Skeletal muscle satellite cell (primary cell): ENCODE data around the gene TWF1.

Experiments used
- H3K27me3 ChIP-seq: 2 replicates; pipeline ENCODE4 v1.7.0; 2013; ENCODE audit warnings: low read length; ENCODE audit not compliant: control insufficient read depth, insufficient read depth
- H3K36me3 ChIP-seq: 2 replicates; pipeline ENCODE4 v1.7.0; 2013; ENCODE audit warnings: mild to moderate bottlenecking, control low read depth, low read length; ENCODE audit not compliant: insufficient read depth
- H3K4me1 ChIP-seq: 2 replicates; pipeline ENCODE4 v1.7.0; 2013; ENCODE audit warnings: low read length; ENCODE audit not compliant: control insufficient read depth, insufficient read depth
- H3K4me2 ChIP-seq: 2 replicates; pipeline ENCODE4 v1.7.0; 2013; ENCODE audit warnings: mild to moderate bottlenecking, low read length
- H3K4me3 ChIP-seq: 2 replicates; pipeline ENCODE4 v1.7.0; 2013; ENCODE audit warnings: low read length
- H3K9ac ChIP-seq: 2 replicates; pipeline ENCODE4 v1.7.0; 2013; ENCODE audit warnings: mild to moderate bottlenecking, low read depth, low read length, moderate library complexity
- H3K9me3 ChIP-seq: replicated peaks from 2 replicates; pipeline ENCODE4 v1.7.0; 2013; ENCODE audit warnings: mild to moderate bottlenecking, control low read depth, low read length

The TWF1 gene

GRCh38 chr12:43832463-43833168 is 26.5 kb upstream of the TWF1 start:
- H3K4me1 ChIP-seq = peaks cover 7% of the 10 kb centered on the region
- no peaks in the 10 kb centered on the region for H3K9me3 ChIP-seq
- no peak overlapping the region for H3K9ac ChIP-seq
- H3K27me3 ChIP-seq = no peaks in the 10 kb centered on the region
- H3K4me3 ChIP-seq = no peak overlapping the region
- no peak overlapping the region for H3K4me2 ChIP-seq
- H3K36me3 ChIP-seq = no peaks in the 10 kb centered on the region

GRCh38 chr12:43827093-43827492 is 21.0 kb upstream of the TWF1 start:
- no peak overlapping the region for H3K4me2 ChIP-seq
- no peaks in the 10 kb centered on the region for H3K4me1 ChIP-seq
- H3K36me3 ChIP-seq = no peaks in the 10 kb centered on the region
- no peaks in the 10 kb centered on the region for H3K9me3 ChIP-seq
- no peak overlapping the region for H3K9ac ChIP-seq
- H3K27me3 ChIP-seq = no peaks in the 10 kb centered on the region
- H3K4me3 ChIP-seq = no peak overlapping the region

- H3K4me1 ChIP-seq = no peaks in the 10 kb centered on the region
- H3K9ac ChIP-seq = no peak overlapping the region
- no peaks in the 10 kb centered on the region for H3K27me3 ChIP-seq
- H3K4me2 ChIP-seq = no peak overlapping the region
- no peaks in the 10 kb centered on the region for H3K36me3 ChIP-seq
- no peak overlapping the region for H3K4me3 ChIP-seq
- H3K9me3 ChIP-seq = no peaks in the 10 kb centered on the region
Measured at GRCh38 chr12:43826681-43827080, 20.6 kb upstream of the TWF1 start.

GRCh38 chr12:43824207-43824775 is 18.2 kb upstream of the TWF1 start:
- no peaks in the 10 kb centered on the region for H3K27me3 ChIP-seq
- H3K9ac ChIP-seq = no peak overlapping the region
- no peak overlapping the region for H3K4me3 ChIP-seq
- H3K4me2 ChIP-seq = no peak overlapping the region
- H3K9me3 ChIP-seq = no peaks in the 10 kb centered on the region
- H3K36me3 ChIP-seq = no peaks in the 10 kb centered on the region
- no peaks in the 10 kb centered on the region for H3K4me1 ChIP-seq

GRCh38 chr12:43816168-43816567 is 10.1 kb upstream of the TWF1 start:
- Histone ChIP-seq H3K9me3 (no peaks in the 10 kb centered on the region), H3K9ac (no peak overlapping the region), H3K27me3 (no peaks in the 10 kb centered on the region), H3K4me3 (no peak overlapping the region), H3K36me3 (no peaks in the 10 kb centered on the region), H3K4me2 (no peak overlapping the region), H3K4me1 (no peaks in the 10 kb centered on the region)

GRCh38 chr12:43815416-43815815 is 9.3 kb upstream of the TWF1 start:
- no peaks in the 10 kb centered on the region for H3K36me3 ChIP-seq
- H3K4me2 ChIP-seq = no peak overlapping the region
- no peaks in the 10 kb centered on the region for H3K9me3 ChIP-seq
- H3K9ac ChIP-seq = no peak overlapping the region
- H3K4me3 ChIP-seq = no peak overlapping the region
- H3K4me1 ChIP-seq = no peaks in the 10 kb centered on the region
- H3K27me3 ChIP-seq = no peaks in the 10 kb centered on the region

- H3K4me1 ChIP-seq = no peaks in the 10 kb centered on the region
- H3K9me3 ChIP-seq = no peaks in the 10 kb centered on the region
- no peak overlapping the region for H3K9ac ChIP-seq
- H3K4me2 ChIP-seq = no peak overlapping the region
- no peak overlapping the region for H3K4me3 ChIP-seq
- no peaks in the 10 kb centered on the region for H3K27me3 ChIP-seq
- no peaks in the 10 kb centered on the region for H3K36me3 ChIP-seq
Measured at GRCh38 chr12:43812926-43813325, 6.8 kb upstream of the TWF1 start.

GRCh38 chr12:43812057-43812456 is 5.9 kb upstream of the TWF1 start:
- Histone ChIP-seq H3K36me3 (no peaks in the 10 kb centered on the region), H3K4me1 (peaks cover under 1% of the 10 kb centered on the region), H3K9ac (no peak overlapping the region), H3K4me3 (no peak overlapping the region), H3K9me3 (no peaks in the 10 kb centered on the region), H3K27me3 (no peaks in the 10 kb centered on the region), H3K4me2 (no peak overlapping the region)

- no peaks in the 10 kb centered on the region for H3K36me3 ChIP-seq
- H3K27me3 ChIP-seq = no peaks in the 10 kb centered on the region
- no peaks in the 10 kb centered on the region for H3K9me3 ChIP-seq
- peak overlapping the region; percentile 97 for H3K4me2 ChIP-seq
- no peak overlapping the region for H3K4me3 ChIP-seq
- peaks cover 19% of the 10 kb centered on the region for H3K4me1 ChIP-seq
- H3K9ac ChIP-seq = peak overlapping the region; percentile 98
Measured at GRCh38 chr12:43807386-43807785, 1.3 kb upstream of the TWF1 start.

GRCh38 chr12:43806737-43807072 is 588 bp upstream of the TWF1 start:
- Histone ChIP-seq H3K27me3 (no peaks in the 10 kb centered on the region), H3K9me3 (no peaks in the 10 kb centered on the region), H3K9ac (peak overlapping the region; percentile 98), H3K4me3 (peak overlapping the region; percentile 96), H3K36me3 (peaks cover 5% of the 10 kb centered on the region), H3K4me2 (peak overlapping the region; percentile 97), H3K4me1 (peaks cover 19% of the 10 kb centered on the region)

- Histone ChIP-seq H3K9me3 (no peaks in the 10 kb centered on the region), H3K9ac (peak overlapping the region; percentile 98), H3K36me3 (peaks cover 18% of the 10 kb centered on the region), H3K4me1 (peaks cover 19% of the 10 kb centered on the region), H3K27me3 (no peaks in the 10 kb centered on the region), H3K4me2 (peak overlapping the region; percentile 89), H3K4me3 (peak overlapping the region; percentile 96)
Measured at GRCh38 chr12:43805149-43805859, 813 bp downstream of the TWF1 start.
